NCI-H2227 (cell line): Measurements from ENCODE around the gene SLC9A6.
A peak's percentile ranks its signal among the peaks of the same experiment; 100 is the strongest.
"Not testable (repeated sequence)": the region's sequence is repeated elsewhere in the genome, so short reads cannot be mapped to it uniquely, and the experiment has no call there.

Source experiments
- DNase-seq: peaks from one replicate; lab custom pipeline; 2025; ENCODE audit not compliant: unreplicated experiment; lab: John Stamatoyannopoulos, UW

The SLC9A6 gene

GRCh38 chrX:136028383-136028984 lies 43.2 kb downstream of the SLC9A6 start:
- DNase-seq: peak; percentile 79

GRCh38 chrX:136029766-136030165 lies 44.5 kb downstream of the SLC9A6 start:
- DNase-seq: no peak

- DNase-seq: no peak
These were observed 45.3 kb downstream of the SLC9A6 start for GRCh38 chrX:136030303-136031191.

- no peak for DNase-seq
These were observed 46.4 kb downstream of the SLC9A6 start for GRCh38 chrX:136031626-136032025.

- no peak for DNase-seq
These were observed 47.1 kb downstream of the SLC9A6 start for GRCh38 chrX:136032370-136032769.

- DNase-seq: no peak
These were observed 49.4 kb downstream of the SLC9A6 start for GRCh38 chrX:136034668-136035067.

- DNase-seq: no peak
These were observed 50.4 kb downstream of the SLC9A6 start for GRCh38 chrX:136035663-136036062.

- no peak for DNase-seq
These were observed 54.2 kb downstream of the SLC9A6 start for GRCh38 chrX:136039485-136039884.

GRCh38 chrX:136039968-136040367 lies 54.7 kb downstream of the SLC9A6 start:
- no peak for DNase-seq

- no peak for DNase-seq
These were observed 56.1 kb downstream of the SLC9A6 start for GRCh38 chrX:136041254-136041812.

GRCh38 chrX:136045008-136045407 lies 59.8 kb downstream of the SLC9A6 start:
- DNase-seq: no peak

GRCh38 chrX:136046295-136047015 lies 61.2 kb downstream of the SLC9A6 start:
- DNase-seq: no peak

- no peak for DNase-seq
These were observed 61.9 kb downstream of the SLC9A6 start for GRCh38 chrX:136047016-136047642.

- DNase-seq: no peak
These were observed 62.7 kb downstream of the SLC9A6 start for GRCh38 chrX:136047969-136048368.

- DNase-seq: no peak
These were observed 63.2 kb downstream of the SLC9A6 start for GRCh38 chrX:136048446-136048845.

- DNase-seq: no peak
These were observed 64.4 kb downstream of the SLC9A6 start for GRCh38 chrX:136049608-136050007.

- not testable (repeated sequence) for DNase-seq
These were observed 65.6 kb downstream of the SLC9A6 start for GRCh38 chrX:136050875-136051274.

GRCh38 chrX:136051611-136052010 lies 66.4 kb downstream of the SLC9A6 start:
- DNase-seq: no peak

GRCh38 chrX:136055651-136056221 lies 70.5 kb downstream of the SLC9A6 start:
- no peak for DNase-seq

GRCh38 chrX:136057567-136057966 lies 72.3 kb downstream of the SLC9A6 start:
- DNase-seq: no peak

GRCh38 chrX:136059350-136059749 lies 74.1 kb downstream of the SLC9A6 start:
- DNase-seq: no peak
